HG03135 (cell line): ENCODE data around the gene FDX1.

ENCODE experiments used
- ATAC-seq: cut with Tn5 transposase; IDR thresholded peaks from one replicate; pipeline ENCODE4 v1.9.1; 2021; ENCODE audit warnings: mild to moderate bottlenecking, moderate library complexity; ENCODE audit not compliant: unreplicated experiment

FDX1 gene

DNA sequence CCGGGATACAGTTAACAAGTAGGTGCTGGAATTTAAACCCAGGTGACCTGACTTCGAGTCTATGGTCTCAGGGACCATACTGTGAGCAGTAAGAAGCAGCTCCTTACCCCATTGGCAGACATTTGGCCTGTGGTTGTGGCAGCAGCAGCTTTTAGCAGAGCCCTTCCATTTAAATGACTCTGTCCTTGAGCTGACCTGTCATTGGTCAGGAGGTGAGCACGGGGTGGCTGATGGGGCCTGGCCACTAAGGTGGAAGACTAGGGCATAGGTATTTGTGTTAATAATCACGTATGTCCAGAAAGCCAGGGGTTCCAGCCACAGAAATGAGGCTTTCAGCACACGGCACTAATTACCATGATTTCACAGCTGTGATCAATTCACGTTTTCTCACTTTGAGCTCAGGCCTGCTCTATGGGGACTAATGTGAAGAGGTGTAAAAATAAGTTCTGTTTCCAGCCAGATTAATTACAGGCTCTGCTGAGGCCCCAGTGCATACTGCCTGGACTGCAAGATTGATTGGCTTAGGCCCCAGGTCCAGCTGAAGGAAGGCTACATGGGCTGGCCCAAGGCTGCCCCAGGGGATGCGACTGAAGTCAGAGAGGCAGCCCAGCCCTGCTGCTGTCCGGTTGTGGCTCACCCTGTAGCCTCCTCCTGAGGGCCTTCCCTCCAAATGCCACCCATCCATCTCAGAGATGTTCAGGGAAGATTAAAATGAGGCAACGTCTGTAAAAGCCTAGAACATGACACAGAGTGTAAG is 76.0 kb downstream of the FDX1 start:
- no peak for ATAC-seq

GRCh38 chr11:110507328-110507727 is 77.6 kb downstream of the FDX1 start:
- no peak for ATAC-seq

DNA sequence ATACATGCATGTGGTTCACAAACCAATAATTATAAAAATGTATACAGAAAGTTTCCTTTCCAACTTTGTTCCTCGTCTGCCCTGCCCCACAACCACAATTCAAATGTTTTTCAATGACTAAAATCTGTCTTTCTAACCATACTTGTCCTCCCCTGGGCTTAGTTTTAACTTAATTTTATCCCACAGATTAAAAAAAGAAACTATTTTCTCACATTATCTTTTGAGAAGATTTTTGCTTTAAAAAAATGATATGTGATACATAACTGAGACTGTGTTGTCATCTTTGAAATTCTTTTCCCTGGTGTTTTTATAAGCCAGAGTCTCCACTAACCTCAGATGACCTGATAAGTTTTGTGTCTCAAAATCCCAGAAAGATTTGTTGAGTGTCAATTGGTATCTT is 79.0 kb downstream of the FDX1 start:
- ATAC-seq: no peak

GRCh38 chr11:110509472-110509871 is 79.7 kb downstream of the FDX1 start:
- no peak for ATAC-seq

GRCh38 chr11:110512026-110512425 is 82.3 kb downstream of the FDX1 start:
- no peak for ATAC-seq

GRCh38 chr11:110513259-110513801 is 83.6 kb downstream of the FDX1 start:
- no peak for ATAC-seq

DNA sequence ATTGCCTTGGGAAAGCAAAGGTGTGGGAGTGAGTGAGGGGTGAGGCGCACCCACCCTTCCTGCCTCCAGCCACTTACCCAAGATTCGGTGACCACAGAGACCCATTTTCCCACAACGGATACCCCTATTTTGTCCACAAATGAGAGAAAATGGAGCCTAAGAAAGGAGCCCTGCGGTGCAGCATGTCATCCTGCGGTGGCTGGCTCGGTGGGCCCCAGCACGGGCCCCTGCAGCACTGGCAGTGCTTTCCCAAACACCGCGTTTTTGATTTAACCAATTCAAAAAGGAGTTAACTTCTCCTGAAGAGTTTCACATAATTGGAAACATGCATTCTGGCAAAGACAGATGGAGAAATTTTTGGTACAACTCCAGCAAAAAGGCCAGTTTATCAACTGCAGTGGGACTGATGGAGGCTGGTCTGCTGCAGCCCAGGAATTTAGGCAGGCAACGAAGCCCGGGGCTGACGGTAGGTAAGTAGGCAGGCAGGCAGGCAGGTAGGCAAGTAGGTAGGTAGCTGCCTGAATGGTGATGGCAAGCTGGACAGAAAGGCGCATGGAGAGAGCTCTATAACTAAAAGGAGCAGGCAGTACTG is 84.2 kb downstream of the FDX1 start:
- ATAC-seq: no peak
